Endothelial cell (in vitro differentiated cells): ENCODE results near the gene ZNF385B. TPM values are rescaled to one million over a fixed set of nuclear protein-coding genes. Genes with fewer than 3 reads are reported as not detected.

Experiments used
- DNase-seq: peaks from one replicate; pipeline ENCODE4 v3.0.0; 2021; ENCODE audit warnings: low spot score
- H3K27ac Mint-ChIP-seq: one replicate; pipeline ENCODE4 v1.8.0; 2021; ENCODE audit warnings: mixed read lengths, inconsistent platforms; ENCODE audit not compliant: unreplicated experiment
- H3K27me3 Mint-ChIP-seq: one replicate; pipeline ENCODE4 v1.8.0; 2021; ENCODE audit warnings: mild to moderate bottlenecking, moderate library complexity, mixed read lengths, inconsistent platforms; ENCODE audit not compliant: unreplicated experiment
- H3K36me3 Mint-ChIP-seq: one replicate; pipeline ENCODE4 v1.8.0; 2021; ENCODE audit warnings: mild to moderate bottlenecking, low read depth, mixed read lengths, inconsistent platforms; ENCODE audit not compliant: unreplicated experiment
- H3K4me1 Mint-ChIP-seq: one replicate; pipeline ENCODE4 v1.8.0; 2021; ENCODE audit warnings: mild to moderate bottlenecking, mixed read lengths, inconsistent platforms; ENCODE audit not compliant: unreplicated experiment
- H3K4me3 Mint-ChIP-seq: one replicate; pipeline ENCODE4 v1.8.0; 2021; ENCODE audit warnings: mild to moderate bottlenecking, mixed read lengths, inconsistent platforms; ENCODE audit not compliant: unreplicated experiment
- H3K9me3 Mint-ChIP-seq: one replicate; pipeline ENCODE4 v1.8.0; 2021; ENCODE audit warnings: mixed read lengths, inconsistent platforms; ENCODE audit not compliant: unreplicated experiment
- total RNA-seq: library from RNA; stranded (reverse); fragmentation: NEBNext Ultra II Directional; extraction: Animal tissue kit (Norgen Biotek cat#: 25700); gene quantifications from one replicate; pipeline ENCODE4 v1.2.1, GENCODE V29; 2021; ENCODE audit not compliant: unreplicated experiment
- TF ChIP-seq, protein P1 (sequence below): fragments of 200-600 bp; sonication (generic); IDR thresholded peaks from one replicate; pipeline ENCODE4 v1.5.0; 2021; ENCODE audit warnings: antibody characterized with exemption; ENCODE audit not compliant: unreplicated experiment

The ZNF385B gene
- total RNA-seq, 1 donor from 2014 or later: 0.49 TPM

DNA sequence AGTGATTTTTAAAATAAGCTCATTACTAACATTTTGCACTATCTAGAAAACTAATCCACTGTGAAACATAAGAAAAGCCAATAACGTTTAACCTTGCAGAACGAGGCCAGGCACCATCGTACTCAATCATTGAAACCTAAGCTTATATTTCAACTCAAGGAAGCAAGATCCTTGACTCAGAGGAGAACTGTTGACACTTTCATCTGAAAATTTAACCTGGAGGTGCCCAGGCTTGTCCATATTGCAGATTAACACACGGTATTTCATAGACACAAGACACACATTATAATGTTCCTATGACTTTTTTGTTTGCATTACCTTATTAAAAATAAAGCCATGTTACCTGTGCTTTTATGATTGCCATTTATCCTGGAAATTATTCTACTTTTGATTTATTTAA is 89.6 kb downstream of the ZNF385B start:
- no peaks in the 10 kb centered on the region for H3K36me3 Mint-ChIP-seq
- no peaks in the 10 kb centered on the region for H3K9me3 Mint-ChIP-seq
- H3K4me1 Mint-ChIP-seq: no peaks in the 10 kb centered on the region
- no peak overlapping the region for H3K4me3 Mint-ChIP-seq
- no peak for DNase-seq
- H3K27ac Mint-ChIP-seq: no peak overlapping the region
- H3K27me3 Mint-ChIP-seq: peaks cover 1% of the 10 kb centered on the region
- TF ChIP-seq, protein P1, sequence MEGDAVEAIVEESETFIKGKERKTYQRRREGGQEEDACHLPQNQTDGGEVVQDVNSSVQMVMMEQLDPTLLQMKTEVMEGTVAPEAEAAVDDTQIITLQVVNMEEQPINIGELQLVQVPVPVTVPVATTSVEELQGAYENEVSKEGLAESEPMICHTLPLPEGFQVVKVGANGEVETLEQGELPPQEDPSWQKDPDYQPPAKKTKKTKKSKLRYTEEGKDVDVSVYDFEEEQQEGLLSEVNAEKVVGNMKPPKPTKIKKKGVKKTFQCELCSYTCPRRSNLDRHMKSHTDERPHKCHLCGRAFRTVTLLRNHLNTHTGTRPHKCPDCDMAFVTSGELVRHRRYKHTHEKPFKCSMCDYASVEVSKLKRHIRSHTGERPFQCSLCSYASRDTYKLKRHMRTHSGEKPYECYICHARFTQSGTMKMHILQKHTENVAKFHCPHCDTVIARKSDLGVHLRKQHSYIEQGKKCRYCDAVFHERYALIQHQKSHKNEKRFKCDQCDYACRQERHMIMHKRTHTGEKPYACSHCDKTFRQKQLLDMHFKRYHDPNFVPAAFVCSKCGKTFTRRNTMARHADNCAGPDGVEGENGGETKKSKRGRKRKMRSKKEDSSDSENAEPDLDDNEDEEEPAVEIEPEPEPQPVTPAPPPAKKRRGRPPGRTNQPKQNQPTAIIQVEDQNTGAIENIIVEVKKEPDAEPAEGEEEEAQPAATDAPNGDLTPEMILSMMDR: no peak

DNA sequence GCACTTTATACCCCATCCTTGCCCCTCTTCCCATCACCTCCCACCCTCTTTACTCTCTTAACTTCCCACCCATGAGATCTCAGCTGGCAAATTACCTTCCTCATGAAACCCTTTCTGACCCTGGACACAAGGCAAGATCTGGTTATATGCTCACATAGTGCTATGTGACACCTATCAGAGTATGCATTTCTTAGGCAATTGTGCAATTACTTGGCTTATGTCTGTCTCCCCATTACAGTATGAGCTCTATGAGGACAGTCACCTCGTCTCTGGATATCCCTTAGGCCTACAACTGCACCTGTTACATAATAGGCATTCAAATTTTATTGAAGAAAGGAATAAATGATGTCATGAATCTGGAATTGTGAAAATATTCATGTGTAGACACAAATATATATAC is 91.4 kb downstream of the ZNF385B start:
- Mint-ChIP-seq H3K4me1 (peaks cover 4% of the 10 kb centered on the region), H3K27ac (no peak overlapping the region)

DNA sequence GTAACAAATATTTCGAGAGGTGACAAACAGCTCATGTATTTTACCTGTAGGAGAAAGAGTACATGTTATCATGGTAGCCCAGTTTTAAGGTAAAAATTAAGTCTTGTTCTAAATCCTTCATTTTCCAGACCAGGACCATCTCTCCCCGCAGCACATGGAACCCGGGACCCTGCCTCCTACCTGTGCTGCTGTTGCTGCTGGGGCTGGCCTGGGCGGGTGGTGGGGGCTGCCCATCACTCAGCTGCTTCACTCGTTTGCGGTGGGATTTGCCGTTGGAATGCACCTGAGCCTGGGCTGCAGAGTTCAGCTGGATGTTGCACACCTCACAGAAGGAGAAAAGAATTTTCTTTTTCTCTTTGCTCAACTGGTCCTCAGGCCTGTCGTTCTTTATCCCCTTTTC is 92.1 kb downstream of the ZNF385B start:
- H3K27ac Mint-ChIP-seq: no peak overlapping the region
- TF ChIP-seq, protein P1: no peak
- no peak for DNase-seq
- peaks cover 4% of the 10 kb centered on the region for H3K4me1 Mint-ChIP-seq
- no peak overlapping the region for H3K4me3 Mint-ChIP-seq
- no peaks in the 10 kb centered on the region for H3K36me3 Mint-ChIP-seq
- H3K9me3 Mint-ChIP-seq: no peaks in the 10 kb centered on the region
- peaks cover 1% of the 10 kb centered on the region for H3K27me3 Mint-ChIP-seq

More for the DNA sequence above, 91.4 kb downstream of the ZNF385B start:
- H3K27me3 Mint-ChIP-seq: peaks cover 1% of the 10 kb centered on the region
- no peak overlapping the region for H3K4me3 Mint-ChIP-seq
- TF ChIP-seq, protein P1: no peak
- no peaks in the 10 kb centered on the region for H3K36me3 Mint-ChIP-seq
- DNase-seq: no peak
- no peaks in the 10 kb centered on the region for H3K9me3 Mint-ChIP-seq

DNA sequence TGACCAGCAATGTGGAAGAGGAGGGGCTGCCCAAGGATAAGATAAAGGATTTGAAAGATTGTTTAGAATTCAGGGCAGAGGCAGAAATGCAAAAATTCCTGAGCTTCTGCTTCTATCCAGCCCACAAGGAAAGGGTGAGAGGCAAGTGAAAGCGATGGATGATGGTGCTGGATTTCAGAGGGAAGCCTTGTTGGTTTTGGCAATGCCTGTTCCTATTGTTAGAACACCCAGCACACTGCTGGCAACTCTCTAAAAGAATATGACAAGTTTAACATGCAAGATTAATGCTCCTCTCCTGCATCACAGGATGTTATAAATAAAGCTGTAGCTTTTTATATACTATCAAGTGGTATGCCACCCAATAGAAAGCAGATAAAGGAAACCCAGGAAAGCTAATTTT is 92.6 kb downstream of the ZNF385B start:
- TF ChIP-seq, protein P1: no peak
- no peaks in the 10 kb centered on the region for H3K9me3 Mint-ChIP-seq
- H3K27me3 Mint-ChIP-seq: no peaks in the 10 kb centered on the region

DNA sequence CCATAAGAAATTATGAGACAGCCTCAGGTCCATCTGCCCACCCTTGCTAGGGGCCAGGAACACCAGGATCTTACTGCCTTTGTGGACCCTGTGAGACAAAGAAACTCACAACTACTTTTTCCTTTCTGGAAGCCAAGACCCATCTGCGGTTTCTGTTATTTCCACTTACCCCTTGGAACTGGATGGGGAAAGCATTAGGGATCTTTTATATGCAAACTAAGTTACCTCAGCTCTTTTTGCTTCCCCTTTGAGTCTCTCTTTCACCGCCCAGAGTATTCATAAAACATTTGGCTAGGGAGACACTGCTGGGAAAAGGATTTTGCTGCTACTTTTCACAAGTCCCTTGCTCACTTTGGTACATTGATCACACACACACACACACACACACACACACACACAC is 95.7 kb downstream of the ZNF385B start:
- Mint-ChIP-seq H3K27me3 (no peaks in the 10 kb centered on the region), H3K4me3 (no peak overlapping the region), H3K9me3 (no peaks in the 10 kb centered on the region), H3K4me1 (peaks cover 4% of the 10 kb centered on the region), H3K36me3 (no peaks in the 10 kb centered on the region), H3K27ac (no peak overlapping the region)
- TF ChIP-seq, protein P1: no peak
- DNase-seq: no peak

More for the DNA sequence above, 92.6 kb downstream of the ZNF385B start:
- no peak for DNase-seq
- no peaks in the 10 kb centered on the region for H3K36me3 Mint-ChIP-seq
- peaks cover 4% of the 10 kb centered on the region for H3K4me1 Mint-ChIP-seq
- H3K4me3 Mint-ChIP-seq: no peak overlapping the region
- H3K27ac Mint-ChIP-seq: no peak overlapping the region
